ENCODE data around the gene BTBD10.

DNA sequence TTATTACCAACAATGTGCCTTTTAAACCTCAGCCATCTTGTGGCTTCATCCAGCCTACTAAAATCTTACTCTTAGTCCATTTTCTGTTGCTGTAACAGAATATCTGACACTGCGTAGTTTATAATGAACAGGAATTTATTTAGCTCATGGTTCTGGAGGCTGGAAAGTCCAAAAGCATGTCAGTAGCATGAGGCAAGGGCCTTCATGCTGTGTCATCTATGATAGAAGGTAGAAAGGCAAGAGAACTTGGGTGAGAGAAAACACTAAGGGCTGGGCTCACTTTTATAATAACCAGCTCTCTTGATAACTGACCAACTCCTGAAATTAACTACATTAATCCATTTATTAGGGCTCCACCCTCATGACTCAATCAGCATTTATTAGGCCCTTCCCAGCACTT lies 13.5 kb downstream of the BTBD10 start:
- TF ChIP-seq, protein P1, sequence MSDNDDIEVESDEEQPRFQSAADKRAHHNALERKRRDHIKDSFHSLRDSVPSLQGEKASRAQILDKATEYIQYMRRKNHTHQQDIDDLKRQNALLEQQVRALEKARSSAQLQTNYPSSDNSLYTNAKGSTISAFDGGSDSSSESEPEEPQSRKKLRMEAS (IDR thresholded peaks at IDR 0.05): no peak
- TF ChIP-seq, protein P2, sequence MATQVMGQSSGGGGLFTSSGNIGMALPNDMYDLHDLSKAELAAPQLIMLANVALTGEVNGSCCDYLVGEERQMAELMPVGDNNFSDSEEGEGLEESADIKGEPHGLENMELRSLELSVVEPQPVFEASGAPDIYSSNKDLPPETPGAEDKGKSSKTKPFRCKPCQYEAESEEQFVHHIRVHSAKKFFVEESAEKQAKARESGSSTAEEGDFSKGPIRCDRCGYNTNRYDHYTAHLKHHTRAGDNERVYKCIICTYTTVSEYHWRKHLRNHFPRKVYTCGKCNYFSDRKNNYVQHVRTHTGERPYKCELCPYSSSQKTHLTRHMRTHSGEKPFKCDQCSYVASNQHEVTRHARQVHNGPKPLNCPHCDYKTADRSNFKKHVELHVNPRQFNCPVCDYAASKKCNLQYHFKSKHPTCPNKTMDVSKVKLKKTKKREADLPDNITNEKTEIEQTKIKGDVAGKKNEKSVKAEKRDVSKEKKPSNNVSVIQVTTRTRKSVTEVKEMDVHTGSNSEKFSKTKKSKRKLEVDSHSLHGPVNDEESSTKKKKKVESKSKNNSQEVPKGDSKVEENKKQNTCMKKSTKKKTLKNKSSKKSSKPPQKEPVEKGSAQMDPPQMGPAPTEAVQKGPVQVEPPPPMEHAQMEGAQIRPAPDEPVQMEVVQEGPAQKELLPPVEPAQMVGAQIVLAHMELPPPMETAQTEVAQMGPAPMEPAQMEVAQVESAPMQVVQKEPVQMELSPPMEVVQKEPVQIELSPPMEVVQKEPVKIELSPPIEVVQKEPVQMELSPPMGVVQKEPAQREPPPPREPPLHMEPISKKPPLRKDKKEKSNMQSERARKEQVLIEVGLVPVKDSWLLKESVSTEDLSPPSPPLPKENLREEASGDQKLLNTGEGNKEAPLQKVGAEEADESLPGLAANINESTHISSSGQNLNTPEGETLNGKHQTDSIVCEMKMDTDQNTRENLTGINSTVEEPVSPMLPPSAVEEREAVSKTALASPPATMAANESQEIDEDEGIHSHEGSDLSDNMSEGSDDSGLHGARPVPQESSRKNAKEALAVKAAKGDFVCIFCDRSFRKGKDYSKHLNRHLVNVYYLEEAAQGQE (IDR thresholded peaks at IDR 0.05; ENCODE audit: low read depth): no peak
- no peak for TF ChIP-seq EGR1 (IDR thresholded peaks at IDR 0.05)
- TF ChIP-seq EP300 (IDR thresholded peaks at IDR 0.05; ENCODE audit: borderline replicate concordance): no peak
- no peak for TF ChIP-seq NFIC (IDR thresholded peaks at IDR 0.05)
